GM12878 (cell line): ENCODE measurements around the gene C11orf91. TPM values are rescaled to one million over a fixed set of nuclear protein-coding genes. Genes with fewer than 3 reads are reported as not detected.

Experiments
- ATAC-seq: fragments of 200-7000 bp; cut with Tn5 transposase; 3 replicates; pipeline ENCODE4 v1.9.1; 2020; ENCODE audit warnings: mild to moderate bottlenecking, moderate library complexity
- BruUV-seq: library from RNA; stranded (reverse); fragments of 400-500 nt; replicated peaks from 2 replicates; lab custom pipeline; 2021; lab: Mats Ljungman, UMichigan
- CTCF ChIA-PET: fragments of 300-600 bp; sonication (Branson Sonifier 250); formaldehyde crosslinking; extraction: SDS; loops from one replicate; lab custom pipeline; 2021; ENCODE audit warnings: inconsistent platforms; lab: Yijun Ruan, JAX
- POLR2A ChIA-PET: fragments of 350-600 bp; formaldehyde crosslinking; extraction: SDS; loops from one replicate; lab custom pipeline; 2021; ENCODE audit warnings: inconsistent platforms; lab: Charles Lee
- RAD21 ChIA-PET: fragments of 300-600 bp; sonication (Branson Sonifier 250); formaldehyde crosslinking; loops from one replicate; lab custom pipeline; 2023; ENCODE audit warnings: antibody characterized with exemption; ENCODE audit not compliant: unreplicated experiment; lab: Charles Lee
- SMC1A ChIA-PET: fragments of 300-600 bp; sonication (Branson Sonifier 250); formaldehyde crosslinking; loops from one replicate; lab custom pipeline; 2023; ENCODE audit not compliant: unreplicated experiment, uncharacterized antibody; lab: Charles Lee
- DNase-seq: peaks from one replicate; pipeline ENCODE4 v3.0.0-alpha.2; 2011; ENCODE audit warnings: low read depth, low spot score
- FAIRE-seq: peaks from 3 replicates; lab custom pipeline; 2011; peaks lifted over from hg19 to GRCh38; lab: Jason Lieb, UNC
- H2AFZ ChIP-seq: 2 replicates; pipeline ENCODE4 v1.6.0; 2011; ENCODE audit warnings: low read depth, low read length, control low read depth; ENCODE audit not compliant: control insufficient read depth
- H3K27ac ChIP-seq: 2 replicates; pipeline ENCODE4 v1.5.1; 2011; ENCODE audit warnings: control low read depth; ENCODE audit not compliant: control insufficient read depth, insufficient read depth
- H3K27me3 ChIP-seq, 2 experiments: replicated peaks in 1 of 2; 2 replicates each; pipeline versions ENCODE4 v1.6.0 to v1.6.1; 2011; ENCODE audit warnings: low read length in 1 of 2; ENCODE audit not compliant: control insufficient read depth in 2 of 2, insufficient read depth in 2 of 2
- H3K36me3 ChIP-seq, 2 experiments: 2 replicates each; pipeline ENCODE4 v1.5.1; 2011; ENCODE audit warnings: low read length in 1 of 2; ENCODE audit not compliant: control insufficient read depth in 2 of 2, insufficient read depth in 2 of 2
- H3K4me1 ChIP-seq: 2 replicates; pipeline ENCODE4 v1.6.1; 2011; ENCODE audit warnings: mild to moderate bottlenecking, low read length, moderate library complexity, mixed read lengths; ENCODE audit not compliant: control insufficient read depth, insufficient read depth
- H3K4me2 ChIP-seq: 2 replicates; pipeline ENCODE4 v1.6.0; 2011; ENCODE audit warnings: control low read depth; ENCODE audit not compliant: control insufficient read depth, insufficient read depth
- H3K4me3 ChIP-seq: fragments of 200-600 bp; sonication (generic); 2 replicates; pipeline ENCODE4 v1.5.1; 2016
- H3K79me2 ChIP-seq: 2 replicates; pipeline ENCODE4 v1.6.0; 2011; ENCODE audit warnings: low read length; ENCODE audit not compliant: control insufficient read depth, insufficient read depth
- H3K9ac ChIP-seq: 2 replicates; pipeline ENCODE4 v1.8.0; 2011; ENCODE audit warnings: low read length, control low read depth, mixed read lengths; ENCODE audit not compliant: control insufficient read depth, insufficient read depth
- H3K9me3 ChIP-seq: replicated peaks from 3 replicates; pipeline ENCODE4 v1.5.1; 2011; ENCODE audit warnings: mild to moderate bottlenecking, low read length; ENCODE audit not compliant: control insufficient read depth, insufficient read depth
- H4K20me1 ChIP-seq: 2 replicates; pipeline ENCODE4 v1.6.0; 2011; ENCODE audit not compliant: control insufficient read depth, insufficient read depth
- ATF7 ChIP-seq: fragments of 450-650 bp; IDR thresholded peaks from 2 replicates; pipeline ENCODE4 v1.6.1; 2016; ENCODE audit warnings: low read depth, mild to moderate bottlenecking
- CREM ChIP-seq: IDR thresholded peaks from 2 replicates; pipeline ENCODE4 v1.6.1; 2014; ENCODE audit warnings: antibody characterized with exemption, low read depth
- NFIC ChIP-seq: IDR thresholded peaks from 2 replicates; pipeline ENCODE4 v1.6.1; 2012; ENCODE audit warnings: low read depth, mild to moderate bottlenecking, inconsistent platforms, low read length, moderate library complexity
- RUNX3 ChIP-seq: IDR thresholded peaks from 2 replicates; pipeline ENCODE4 v1.6.1; 2012; ENCODE audit warnings: low read length, inconsistent platforms
- SIN3A ChIP-seq: IDR thresholded peaks from 2 replicates; pipeline ENCODE4 v1.6.1; 2012; ENCODE audit warnings: low read depth, low read length, improper control_type of control experiment
- WGBS: methylation state at CpG from one replicate; pipeline ENCODE4 v1.1.6; 2016; ENCODE audit warnings: low lambda C conversion rate; ENCODE audit not compliant: insufficient replicate concordance, insufficient coverage; ENCODE audit errors: missing lambda C conversion rate; 5-methylcytosine and 5-hydroxymethylcytosine counted together
- in situ Hi-C: fragments of 300-500 bp; cut with MboI; formaldehyde crosslinking; loops from 9 replicates; pipeline ENCODE4 v1.14.3; 2018; ENCODE audit warnings: mixed read lengths
- intact Hi-C: fragments of 100-400 bp; cut with micrococcal nuclease; formaldehyde crosslinking; loops from one replicate; pipeline ENCODE4 v1.14.2; 2022; ENCODE audit not compliant: unreplicated experiment
- polyA plus RNA-seq, 11 experiments: library from polyadenylated mRNA; depleted of rRNA in 4 of 11; unstranded in 6 of 11; stranded (reverse) in 5 of 11; fragments of >200 nt; fragmentation: Nextera tagmentation in 4 of 11; fragmentation: Illumina TruSeq in 1 of 11; extraction: Ambion mirVana in 4 of 11; extraction: Trizol in 1 of 11; gene quantifications; 1 replicate in 1 of 11; 2 replicates in 10 of 11; pipeline versions ENCODE4 v1.2.1 to v1.2.3, GENCODE V29; 2011 to 2016; ENCODE audit warnings: inconsistent platforms in 2 of 11, missing spikeins in 2 of 11, low read depth in 1 of 11
- total RNA-seq, 4 experiments: library from RNA; depleted of rRNA in 3 of 4; stranded (reverse); fragments of >200 nt in 3 of 4; fragmentation: Illumina TruSeq in 1 of 4; extraction: Trizol in 1 of 4; gene quantifications; 2 replicates each; pipeline versions ENCODE4 v1.2.1 to v1.2.3, GENCODE V29; 2013 to 2021

C11orf91 gene
- total and polyA plus RNA-seq, 10 of the 15 experiments (the other 5 are each of a cell fraction or from before 2014, with no cell fraction given) = not detected

GRCh38 chr11:33692013-33692504 is 8.6 kb downstream of the C11orf91 start:
- Histone ChIP-seq H3K4me3 (no peak overlapping the region), H3K36me3 (no peaks in the 10 kb centered on the region), H3K79me2 (no peaks in the 10 kb centered on the region), H3K9ac (no peak overlapping the region), H3K27ac (no peak overlapping the region), H4K20me1 (no peaks in the 10 kb centered on the region), H3K27me3 (no peaks in the 10 kb centered on the region), H3K4me1 (peaks cover 12% of the 10 kb centered on the region), H3K4me2 (no peak overlapping the region), H2AFZ (no peak overlapping the region), H3K9me3 (peaks cover 3% of the 10 kb centered on the region; the same call in 2 of the 3 replicates)
- ATAC-seq (peak; percentile 74), DNase-seq (no peak), FAIRE-seq (no peak)
- POLR2A ChIA-PET = interaction anchor here (0.5 to 0.6 kb wide), 2 partner anchors 45 to 413 kb away, joined by 3 read pairs; no protein-coding TSS in a partner anchor
- CTCF ChIA-PET = interaction anchor here (0.8 to 5.2 kb wide), 4 partner anchors 14 to 328 kb away, joined by 3 to 42 read pairs (median 14); no protein-coding TSS in a partner anchor
- in situ Hi-C loops = no loop called here
- RAD21 ChIA-PET = interaction anchor here (1.3 to 2.1 kb wide), 2 partner anchors 50 to 329 kb away, joined by 4 to 14 read pairs; no protein-coding TSS in a partner anchor
- intact Hi-C loops = no loop called here
- SMC1A ChIA-PET = interaction anchor here (0.6 to 6.2 kb wide), 11 partner anchors 8 to 629 kb away, joined by 3 to 30 read pairs (median 3); partner anchors contain the start of gene C11orf91
- WGBS = 68% methylated on average over 9 of the region's 9 CpGs
- BruUV-seq = no TSS peak
- TF ChIP-seq SIN3A (no peak), CREM (peak; percentile 31; the same call in 1 of the 2 replicates), ATF7 (peak; percentile 84), RUNX3 (peak; percentile 21; the same call in 1 of the 2 replicates), NFIC (peak; percentile 23; the same call in 1 of the 2 replicates)
